DOHH2 (cell line): ENCODE measurements around the gene CCDC158.

Experiments
- EZH2phosphoT487 ChIP-seq: fragments of 200-600 bp; sonication (generic); IDR thresholded peaks from 2 replicates; pipeline ENCODE4 v1.6.1; 2017; ENCODE audit warnings: borderline replicate concordance, mild to moderate bottlenecking, antibody characterized with exemption, low read length, moderate library complexity, mixed read lengths
- TF ChIP-seq, protein P1 (sequence below): fragments of 200-600 bp; sonication (generic); IDR thresholded peaks from one replicate; pipeline ENCODE4 v1.5.1; 2014; ENCODE audit warnings: antibody characterized with exemption, mild to moderate bottlenecking, low read depth, low read length; ENCODE audit not compliant: poor library complexity, severe bottlenecking

DNA sequence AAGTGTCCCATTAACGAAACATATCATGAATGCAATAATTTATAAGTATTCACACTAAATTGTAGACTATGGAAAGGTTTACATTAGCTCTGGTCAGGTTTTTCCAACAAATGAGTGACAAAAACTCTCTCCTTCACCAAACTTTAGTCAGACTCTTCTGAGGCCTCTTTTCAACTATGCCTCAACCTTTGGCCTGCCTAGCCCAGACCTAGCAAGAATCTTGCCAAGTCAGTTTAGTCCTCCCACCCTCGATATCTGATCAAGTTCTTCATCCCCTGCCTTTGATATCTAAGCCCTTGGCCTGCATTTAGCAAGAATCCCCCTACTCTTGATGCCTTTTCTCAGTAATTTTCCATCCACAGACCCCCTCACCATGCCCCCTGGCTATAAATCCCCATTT is 37.9 kb downstream of the CCDC158 start:
- TF ChIP-seq, protein P1, sequence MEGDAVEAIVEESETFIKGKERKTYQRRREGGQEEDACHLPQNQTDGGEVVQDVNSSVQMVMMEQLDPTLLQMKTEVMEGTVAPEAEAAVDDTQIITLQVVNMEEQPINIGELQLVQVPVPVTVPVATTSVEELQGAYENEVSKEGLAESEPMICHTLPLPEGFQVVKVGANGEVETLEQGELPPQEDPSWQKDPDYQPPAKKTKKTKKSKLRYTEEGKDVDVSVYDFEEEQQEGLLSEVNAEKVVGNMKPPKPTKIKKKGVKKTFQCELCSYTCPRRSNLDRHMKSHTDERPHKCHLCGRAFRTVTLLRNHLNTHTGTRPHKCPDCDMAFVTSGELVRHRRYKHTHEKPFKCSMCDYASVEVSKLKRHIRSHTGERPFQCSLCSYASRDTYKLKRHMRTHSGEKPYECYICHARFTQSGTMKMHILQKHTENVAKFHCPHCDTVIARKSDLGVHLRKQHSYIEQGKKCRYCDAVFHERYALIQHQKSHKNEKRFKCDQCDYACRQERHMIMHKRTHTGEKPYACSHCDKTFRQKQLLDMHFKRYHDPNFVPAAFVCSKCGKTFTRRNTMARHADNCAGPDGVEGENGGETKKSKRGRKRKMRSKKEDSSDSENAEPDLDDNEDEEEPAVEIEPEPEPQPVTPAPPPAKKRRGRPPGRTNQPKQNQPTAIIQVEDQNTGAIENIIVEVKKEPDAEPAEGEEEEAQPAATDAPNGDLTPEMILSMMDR: no peak
- TF ChIP-seq EZH2phosphoT487: no peak
